ENCODE results near the gene PIK3R6.

DNA sequence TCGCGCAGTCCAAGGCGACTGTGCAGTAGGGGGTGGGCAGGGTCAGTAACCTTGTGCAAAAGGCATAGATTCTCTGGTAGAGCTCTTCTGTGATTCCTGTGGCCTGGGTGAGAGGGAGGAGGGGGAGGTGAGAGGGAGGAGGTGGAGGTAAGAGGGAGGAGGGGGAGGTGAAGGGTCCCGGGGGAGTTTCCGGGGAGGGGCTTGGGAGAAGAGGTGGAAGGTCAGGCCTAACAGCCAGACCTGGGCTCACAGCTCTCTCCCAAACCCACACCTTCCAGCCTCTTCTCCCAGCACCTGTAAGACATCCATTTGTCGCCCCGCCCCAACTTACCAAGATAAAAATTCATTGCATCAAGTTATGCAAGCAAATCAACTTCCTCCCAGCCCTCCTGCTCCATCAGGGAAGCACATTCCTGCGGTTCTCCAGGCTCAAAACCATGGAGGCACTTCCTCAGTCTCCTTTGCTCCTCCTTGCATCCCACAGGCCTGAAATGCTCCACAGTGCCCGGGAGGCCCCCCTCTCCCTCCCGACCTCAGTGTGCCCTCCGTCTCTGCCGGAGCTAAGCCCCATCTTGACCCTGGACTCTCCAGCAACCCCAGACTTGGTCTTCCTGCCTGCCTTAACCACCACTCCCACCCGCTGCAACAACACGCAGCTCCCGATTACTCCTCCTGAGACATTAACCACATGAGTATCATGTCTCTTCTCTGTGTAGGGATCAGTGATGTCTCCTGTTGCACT lies 30.5 kb downstream of the PIK3R6 start:
- no peak for TF ChIP-seq POLR2AphosphoS5 (IDR thresholded peaks at IDR 0.05; ENCODE audit: low read depth)
- TF ChIP-seq CTCF (IDR thresholded peaks at IDR 0.05; ENCODE audit: insufficient read depth, low read length) = no peak
- TF ChIP-seq, protein P1, sequence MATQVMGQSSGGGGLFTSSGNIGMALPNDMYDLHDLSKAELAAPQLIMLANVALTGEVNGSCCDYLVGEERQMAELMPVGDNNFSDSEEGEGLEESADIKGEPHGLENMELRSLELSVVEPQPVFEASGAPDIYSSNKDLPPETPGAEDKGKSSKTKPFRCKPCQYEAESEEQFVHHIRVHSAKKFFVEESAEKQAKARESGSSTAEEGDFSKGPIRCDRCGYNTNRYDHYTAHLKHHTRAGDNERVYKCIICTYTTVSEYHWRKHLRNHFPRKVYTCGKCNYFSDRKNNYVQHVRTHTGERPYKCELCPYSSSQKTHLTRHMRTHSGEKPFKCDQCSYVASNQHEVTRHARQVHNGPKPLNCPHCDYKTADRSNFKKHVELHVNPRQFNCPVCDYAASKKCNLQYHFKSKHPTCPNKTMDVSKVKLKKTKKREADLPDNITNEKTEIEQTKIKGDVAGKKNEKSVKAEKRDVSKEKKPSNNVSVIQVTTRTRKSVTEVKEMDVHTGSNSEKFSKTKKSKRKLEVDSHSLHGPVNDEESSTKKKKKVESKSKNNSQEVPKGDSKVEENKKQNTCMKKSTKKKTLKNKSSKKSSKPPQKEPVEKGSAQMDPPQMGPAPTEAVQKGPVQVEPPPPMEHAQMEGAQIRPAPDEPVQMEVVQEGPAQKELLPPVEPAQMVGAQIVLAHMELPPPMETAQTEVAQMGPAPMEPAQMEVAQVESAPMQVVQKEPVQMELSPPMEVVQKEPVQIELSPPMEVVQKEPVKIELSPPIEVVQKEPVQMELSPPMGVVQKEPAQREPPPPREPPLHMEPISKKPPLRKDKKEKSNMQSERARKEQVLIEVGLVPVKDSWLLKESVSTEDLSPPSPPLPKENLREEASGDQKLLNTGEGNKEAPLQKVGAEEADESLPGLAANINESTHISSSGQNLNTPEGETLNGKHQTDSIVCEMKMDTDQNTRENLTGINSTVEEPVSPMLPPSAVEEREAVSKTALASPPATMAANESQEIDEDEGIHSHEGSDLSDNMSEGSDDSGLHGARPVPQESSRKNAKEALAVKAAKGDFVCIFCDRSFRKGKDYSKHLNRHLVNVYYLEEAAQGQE (IDR thresholded peaks at IDR 0.05; ENCODE audit: insufficient replicate concordance, low read depth) = no peak

All from HL-60 (cell line).